ENCODE results near the gene SERPINB12. TPM values are rescaled to one million over a fixed set of nuclear protein-coding genes. Genes with fewer than 3 reads are reported as not detected.

The SERPINB12 gene
- total and polyA plus RNA-seq, 10 of the 15 experiments (the other 5 are each of a cell fraction or from before 2014, with no cell fraction given): not detected

GRCh38 chr18:63592471-63592870 lies 50.3 kb downstream of the SERPINB12 start:
- intact Hi-C loops (cut with micrococcal nuclease; ENCODE audit: unreplicated experiment): no loop called here
- TF ChIP-seq E2F8 (IDR thresholded peaks at IDR 0.05; ENCODE audit: low read depth, partially characterized antibody) (no peak), NFYA (IDR thresholded peaks at IDR 0.05; ENCODE audit: borderline replicate concordance, low read depth, low read length) (no peak), RAD51 (IDR thresholded peaks at IDR 0.05) (no peak), RBBP5 (conservative IDR thresholded peaks at IDR 0.05) (no peak), EGR1 (IDR thresholded peaks at IDR 0.05; ENCODE audit: borderline replicate concordance in 1 of 2, low read depth in 2 of 2, low read length in 2 of 2) (no peak), POU2F2 (IDR thresholded peaks at IDR 0.05; ENCODE audit: borderline replicate concordance, low read depth, low read length) (no peak), NFXL1 (IDR thresholded peaks at IDR 0.05; ENCODE audit: borderline replicate concordance) (no peak), STAT1 (conservative IDR thresholded peaks at IDR 0.05) (no peak), ZZZ3 (IDR thresholded peaks at IDR 0.05; ENCODE audit: control insufficient read depth, insufficient read length, low read depth) (no peak), ETV6 (conservative IDR thresholded peaks at IDR 0.05 in 1 of 2, IDR thresholded peaks at IDR 0.05 in 1 of 2; ENCODE audit: borderline replicate concordance in 1 of 2, low read depth in 1 of 2) (no peak), PAX5 (IDR thresholded peaks at IDR 0.05; ENCODE audit: borderline replicate concordance, low read depth, low read length) (no peak), HSF1 (IDR thresholded peaks at IDR 0.05; ENCODE audit: low read depth, low read length) (no peak), CUX1 (IDR thresholded peaks at IDR 0.05; ENCODE audit: insufficient replicate concordance, low read depth, low read length) (no peak)
- TF ChIP-seq, protein P1, sequence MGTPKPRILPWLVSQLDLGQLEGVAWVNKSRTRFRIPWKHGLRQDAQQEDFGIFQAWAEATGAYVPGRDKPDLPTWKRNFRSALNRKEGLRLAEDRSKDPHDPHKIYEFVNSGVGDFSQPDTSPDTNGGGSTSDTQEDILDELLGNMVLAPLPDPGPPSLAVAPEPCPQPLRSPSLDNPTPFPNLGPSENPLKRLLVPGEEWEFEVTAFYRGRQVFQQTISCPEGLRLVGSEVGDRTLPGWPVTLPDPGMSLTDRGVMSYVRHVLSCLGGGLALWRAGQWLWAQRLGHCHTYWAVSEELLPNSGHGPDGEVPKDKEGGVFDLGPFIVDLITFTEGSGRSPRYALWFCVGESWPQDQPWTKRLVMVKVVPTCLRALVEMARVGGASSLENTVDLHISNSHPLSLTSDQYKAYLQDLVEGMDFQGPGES (IDR thresholded peaks at IDR 0.05): no peak

More at GRCh38 chr18:63592471-63592870, 50.3 kb downstream of the SERPINB12 start:
- no peak overlapping the region for H3K27ac ChIP-seq (ENCODE audit: control insufficient read depth, insufficient read depth)
- H3K27me3 ChIP-seq (replicated peaks in 1 of 2; ENCODE audit: control insufficient read depth in 2 of 2, insufficient read depth in 2 of 2, low read length in 1 of 2): peaks cover 0 to 3% of the 10 kb centered on the region in 2 experiments; a peak in 3 of 4 replicates
- no peaks in the 10 kb centered on the region for H4K20me1 ChIP-seq (ENCODE audit: control insufficient read depth, insufficient read depth)
- no peak overlapping the region for H3K4me3 ChIP-seq
- H3K36me3 ChIP-seq (ENCODE audit: control insufficient read depth in 2 of 2, insufficient read depth in 2 of 2, low read length in 1 of 2): no peaks in the 10 kb centered on the region
- CTCF ChIA-PET: interaction anchor here (1.0 kb wide), 1 partner anchor 76 kb away, joined by 3 read pairs; no protein-coding TSS in a partner anchor
- H3K4me2 ChIP-seq (ENCODE audit: control insufficient read depth, insufficient read depth): no peak overlapping the region
- 6% methylated on average over 1 of the region's 1 CpG for WGBS (ENCODE audit: insufficient coverage, insufficient replicate concordance, low lambda C conversion rate, missing lambda C conversion rate)
- DNase-seq (ENCODE audit: low read depth, low spot score) (no peak), FAIRE-seq (no peak), ATAC-seq (no peak)
- H3K4me1 ChIP-seq (ENCODE audit: control insufficient read depth, insufficient read depth, low read length): no peaks in the 10 kb centered on the region
- SMC1A ChIA-PET (ENCODE audit: uncharacterized antibody, unreplicated experiment): no interaction called here
- H3K9ac ChIP-seq (ENCODE audit: control insufficient read depth, insufficient read depth, low read length): no peak overlapping the region
- H3K9me3 ChIP-seq (replicated peaks; ENCODE audit: control insufficient read depth, insufficient read depth, low read length): no peaks in the 10 kb centered on the region
- in situ Hi-C loops (cut with MboI): no loop called here
- POLR2A ChIA-PET: no interaction called here
- H3K79me2 ChIP-seq (ENCODE audit: control insufficient read depth, insufficient read depth, low read length): no peaks in the 10 kb centered on the region
- no TSS peak for BruUV-seq (replicated peaks)
- H2AFZ ChIP-seq (ENCODE audit: control insufficient read depth, low read depth, low read length): no peak overlapping the region
- RAD21 ChIA-PET (ENCODE audit: unreplicated experiment): no interaction called here

All from GM12878 (cell line).